Measurements from ENCODE around the gene MRPL53. TPM values are rescaled to one million over a fixed set of nuclear protein-coding genes. Genes with fewer than 3 reads are reported as not detected.

MRPL53 gene
- total and polyA plus RNA-seq, 2 of the 13 experiments (the other 11 are each of a cell fraction or from before 2014, with no cell fraction given), result 34.3 to 51.9 TPM

DNA sequence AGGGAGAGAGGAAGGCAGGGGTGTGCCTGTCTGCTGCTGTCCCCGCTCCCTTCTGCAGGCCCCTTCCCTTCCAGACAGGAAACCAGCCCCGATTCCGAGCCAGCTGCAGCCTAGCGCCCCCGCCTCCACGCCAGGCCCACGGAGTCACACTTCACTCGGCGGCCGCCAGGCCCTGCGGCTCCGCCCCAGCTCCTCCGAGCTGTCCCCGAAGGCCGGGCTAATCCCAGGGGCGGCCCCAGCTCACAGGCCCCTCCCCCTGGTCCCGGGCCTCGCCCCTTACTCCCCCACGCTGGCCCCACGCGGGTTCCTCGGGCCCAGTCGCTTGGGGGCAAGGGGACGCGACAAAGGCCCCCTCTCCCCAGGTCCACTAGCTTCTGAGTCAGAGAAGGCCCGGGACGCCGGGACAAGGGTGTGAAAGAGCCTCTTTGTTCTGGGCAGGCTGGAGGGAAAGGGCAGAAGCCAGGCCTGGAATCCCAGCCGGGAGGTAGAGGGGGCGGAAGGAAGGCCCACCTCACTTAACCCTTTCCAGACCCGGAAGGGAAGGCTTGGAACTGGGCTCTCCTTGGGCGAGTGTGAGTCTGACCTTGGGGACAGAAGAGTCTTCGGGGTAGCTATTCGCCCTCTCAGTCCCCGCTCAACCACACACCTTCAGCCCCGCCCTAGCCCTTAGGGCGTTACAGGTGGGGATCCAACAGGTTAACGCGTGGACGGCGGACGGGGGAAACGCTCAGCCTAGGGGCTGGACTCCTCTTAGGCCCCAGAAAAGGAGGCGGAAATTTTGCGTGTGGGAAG lies 31.9 kb downstream of the MRPL53 start (continued):
- TF ChIP-seq, protein P1, sequence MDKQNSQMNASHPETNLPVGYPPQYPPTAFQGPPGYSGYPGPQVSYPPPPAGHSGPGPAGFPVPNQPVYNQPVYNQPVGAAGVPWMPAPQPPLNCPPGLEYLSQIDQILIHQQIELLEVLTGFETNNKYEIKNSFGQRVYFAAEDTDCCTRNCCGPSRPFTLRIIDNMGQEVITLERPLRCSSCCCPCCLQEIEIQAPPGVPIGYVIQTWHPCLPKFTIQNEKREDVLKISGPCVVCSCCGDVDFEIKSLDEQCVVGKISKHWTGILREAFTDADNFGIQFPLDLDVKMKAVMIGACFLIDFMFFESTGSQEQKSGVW (CRISPR knock-in tag; IDR thresholded peaks at IDR 0.05; ENCODE audit: borderline replicate concordance), result no peak
- peak; percentile 92 for TF ChIP-seq KDM2A (CRISPR knock-in tag; IDR thresholded peaks at IDR 0.05; ENCODE audit: borderline replicate concordance, low read depth)
- TF ChIP-seq PITX1 (CRISPR knock-in tag; IDR thresholded peaks at IDR 0.05), result peak; percentile 96
- TF ChIP-seq, protein P2, sequence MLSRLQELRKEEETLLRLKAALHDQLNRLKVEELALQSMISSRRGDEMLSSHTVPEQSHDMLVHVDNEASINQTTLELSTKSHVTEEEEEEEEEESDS (CRISPR knock-in tag; IDR thresholded peaks at IDR 0.05; ENCODE audit: borderline replicate concordance), result no peak
- peak; percentile 95 for TF ChIP-seq BORCS8-MEF2B (CRISPR knock-in tag; IDR thresholded peaks at IDR 0.05)
- TF ChIP-seq ZNF558 (CRISPR knock-in tag; IDR thresholded peaks at IDR 0.05; ENCODE audit: borderline replicate concordance), result no peak
- TF ChIP-seq ZNF274 (CRISPR knock-in tag; IDR thresholded peaks at IDR 0.05), result peak; percentile 70
- TF ChIP-seq ZNF256 (CRISPR knock-in tag; conservative IDR thresholded peaks at IDR 0.05), result no peak; the same call in 1 of the 2 replicates
- TF ChIP-seq ZNF224 (CRISPR knock-in tag; IDR thresholded peaks at IDR 0.05), result no peak
- no peak; the same call in none of the 2 replicates for TF ChIP-seq CBFB (CRISPR knock-in tag; IDR thresholded peaks at IDR 0.05)
- TF ChIP-seq ZFY (CRISPR knock-in tag; IDR thresholded peaks at IDR 0.05), result peak; percentile 95
- peak; percentile 96 for TF ChIP-seq ESRRA (CRISPR knock-in tag; IDR thresholded peaks at IDR 0.05; ENCODE audit: low read depth)
- peak; percentile 61; the same call in 1 of the 2 replicates for TF ChIP-seq TBX3 (IDR thresholded peaks at IDR 0.05; ENCODE audit: borderline replicate concordance)
- TF ChIP-seq SSRP1 (CRISPR knock-in tag; IDR thresholded peaks at IDR 0.05), result no peak
- TF ChIP-seq, protein P3, sequence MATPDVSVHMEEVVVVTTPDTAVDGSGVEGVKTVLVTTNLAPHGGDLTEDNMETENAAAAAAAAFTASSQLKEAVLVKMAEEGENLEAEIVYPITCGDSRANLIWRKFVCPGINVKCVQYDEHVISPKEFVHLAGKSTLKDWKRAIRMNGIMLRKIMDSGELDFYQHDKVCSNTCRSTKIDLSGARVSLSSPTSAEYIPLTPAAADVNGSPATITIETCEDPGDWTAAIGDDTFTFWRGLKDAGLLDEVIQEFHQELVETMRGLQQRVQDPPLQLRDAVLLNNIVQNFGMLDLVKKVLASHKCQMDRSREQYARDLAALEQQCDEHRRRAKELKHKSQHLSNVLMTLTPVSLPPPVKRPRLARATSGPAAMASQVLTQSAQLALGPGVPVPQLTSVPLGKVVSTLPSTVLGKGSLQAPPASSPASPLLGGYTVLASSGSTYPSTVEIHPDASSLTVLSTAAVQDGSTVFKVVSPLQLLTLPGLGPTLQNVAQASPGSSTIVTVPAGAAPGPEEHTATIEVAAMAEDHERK (CRISPR knock-in tag; IDR thresholded peaks at IDR 0.05; ENCODE audit: low read depth), result no peak
- no peak for TF ChIP-seq TOE1 (CRISPR knock-in tag; IDR thresholded peaks at IDR 0.05)
- TF ChIP-seq REXO4 (CRISPR knock-in tag; IDR thresholded peaks at IDR 0.05; ENCODE audit: borderline replicate concordance), result no peak
- no peak for TF ChIP-seq ZNF549 (CRISPR knock-in tag; IDR thresholded peaks at IDR 0.05)
- TF ChIP-seq, protein P4, sequence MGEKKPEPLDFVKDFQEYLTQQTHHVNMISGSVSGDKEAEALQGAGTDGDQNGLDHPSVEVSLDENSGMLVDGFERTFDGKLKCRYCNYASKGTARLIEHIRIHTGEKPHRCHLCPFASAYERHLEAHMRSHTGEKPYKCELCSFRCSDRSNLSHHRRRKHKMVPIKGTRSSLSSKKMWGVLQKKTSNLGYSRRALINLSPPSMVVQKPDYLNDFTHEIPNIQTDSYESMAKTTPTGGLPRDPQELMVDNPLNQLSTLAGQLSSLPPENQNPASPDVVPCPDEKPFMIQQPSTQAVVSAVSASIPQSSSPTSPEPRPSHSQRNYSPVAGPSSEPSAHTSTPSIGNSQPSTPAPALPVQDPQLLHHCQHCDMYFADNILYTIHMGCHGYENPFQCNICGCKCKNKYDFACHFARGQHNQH (CRISPR knock-in tag; IDR thresholded peaks at IDR 0.05), result peak; percentile 96
- TF ChIP-seq, protein P5, sequence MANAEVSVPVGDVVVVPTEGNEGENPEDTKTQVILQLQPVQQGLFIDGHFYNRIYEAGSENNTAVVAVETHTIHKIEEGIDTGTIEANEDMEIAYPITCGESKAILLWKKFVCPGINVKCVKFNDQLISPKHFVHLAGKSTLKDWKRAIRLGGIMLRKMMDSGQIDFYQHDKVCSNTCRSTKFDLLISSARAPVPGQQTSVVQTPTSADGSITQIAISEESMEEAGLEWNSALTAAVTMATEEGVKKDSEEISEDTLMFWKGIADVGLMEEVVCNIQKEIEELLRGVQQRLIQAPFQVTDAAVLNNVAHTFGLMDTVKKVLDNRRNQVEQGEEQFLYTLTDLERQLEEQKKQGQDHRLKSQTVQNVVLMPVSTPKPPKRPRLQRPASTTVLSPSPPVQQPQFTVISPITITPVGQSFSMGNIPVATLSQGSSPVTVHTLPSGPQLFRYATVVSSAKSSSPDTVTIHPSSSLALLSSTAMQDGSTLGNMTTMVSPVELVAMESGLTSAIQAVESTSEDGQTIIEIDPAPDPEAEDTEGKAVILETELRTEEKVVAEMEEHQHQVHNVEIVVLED (CRISPR knock-in tag; IDR thresholded peaks at IDR 0.05; ENCODE audit: borderline replicate concordance), result peak; percentile 68; the same call in 1 of the 2 replicates
- TF ChIP-seq ZIK1 (CRISPR knock-in tag; IDR thresholded peaks at IDR 0.05; ENCODE audit: borderline replicate concordance, low read depth), result peak; percentile 42; the same call in 1 of the 2 replicates
- TF ChIP-seq ZNF788 (CRISPR knock-in tag; IDR thresholded peaks at IDR 0.05; ENCODE audit: borderline replicate concordance), result peak; percentile 90; the same call in 1 of the 2 replicates

All from HepG2 (cell line).